ENCODE measurements around the gene ATP6V1E1. TPM values are rescaled to one million over a fixed set of nuclear protein-coding genes. Genes with fewer than 3 reads are reported as not detected.
A peak's percentile ranks its signal among the peaks of the same experiment; 100 is the strongest.

ATP6V1E1 gene
- total RNA-seq, 2 donors from 2014 or later, result 129 to 144 TPM

GRCh38 chr22:17548756-17549035, 79.9 kb downstream of the ATP6V1E1 start:
- peaks cover 83% of the 10 kb centered on the region for H3K36me3 ChIP-seq (ENCODE audit: control insufficient read depth, insufficient read depth, low read length)
- Mint-ChIP-seq H3K27ac (no peak overlapping the region), H3K4me3 (no peak overlapping the region), H3K27me3 (ENCODE audit: insufficient read depth) (no peaks in the 10 kb centered on the region), H3K36me3 (ENCODE audit: low read depth) (peaks cover 81% of the 10 kb centered on the region), H3K4me1 (no peaks in the 10 kb centered on the region), H3K9me3 (no peaks in the 10 kb centered on the region)
- H3K27ac ChIP-seq (ENCODE audit: low read depth, low read length), result no peak overlapping the region
- no peak overlapping the region for H3K9ac ChIP-seq (ENCODE audit: extremely low read depth, low read length, poor library complexity, severe bottlenecking)
- WGBS, 2 experiments (ENCODE audit: insufficient coverage in 1 of 2, insufficient read length in 1 of 2), result 93 to 95% methylated on average over 4 to 5 of the region's 5 CpGs
- no peak overlapping the region for H3K4me3 ChIP-seq (ENCODE audit: low read length)
- no peaks in the 10 kb centered on the region for H3K9me3 ChIP-seq (ENCODE audit: control insufficient read depth, low read length)
- no peak for TF ChIP-seq CTCF (conservative IDR thresholded peaks at IDR 0.05)
- H3K4me1 ChIP-seq (ENCODE audit: control insufficient read depth, insufficient read depth, low read length), result no peaks in the 10 kb centered on the region
- no peaks in the 10 kb centered on the region for H3K27me3 ChIP-seq (ENCODE audit: control insufficient read depth, insufficient read depth, low read length, poor library complexity, severe bottlenecking)
- no peak for DNase-seq

GRCh38 chr22:17548010-17548755, 80.4 kb downstream of the ATP6V1E1 start:
- 96 to 99% methylated on average over 11 to 22 of the region's 23 CpGs for WGBS, 2 experiments (ENCODE audit: insufficient coverage in 1 of 2, insufficient read length in 1 of 2)

GRCh38 chr22:17542452-17542851, 86.1 kb downstream of the ATP6V1E1 start:
- no peak for TF ChIP-seq CTCF (conservative IDR thresholded peaks at IDR 0.05)
- Mint-ChIP-seq H3K9me3 (no peaks in the 10 kb centered on the region), H3K36me3 (ENCODE audit: low read depth) (peaks cover 72% of the 10 kb centered on the region), H3K27ac (no peak overlapping the region), H3K4me3 (no peak overlapping the region), H3K27me3 (ENCODE audit: insufficient read depth) (no peaks in the 10 kb centered on the region), H3K4me1 (no peaks in the 10 kb centered on the region)
- WGBS, 2 experiments (ENCODE audit: insufficient coverage in 1 of 2, insufficient read length in 1 of 2), result 90 to 96% methylated on average over 7 to 14 of the region's 14 CpGs
- no peak overlapping the region for H3K27ac ChIP-seq (ENCODE audit: low read depth, low read length)
- no peak overlapping the region for H3K4me3 ChIP-seq (ENCODE audit: low read length)
- no peaks in the 10 kb centered on the region for H3K27me3 ChIP-seq (ENCODE audit: control insufficient read depth, insufficient read depth, low read length, poor library complexity, severe bottlenecking)
- H3K4me1 ChIP-seq (ENCODE audit: control insufficient read depth, insufficient read depth, low read length), result no peaks in the 10 kb centered on the region
- DNase-seq, result no peak
- no peaks in the 10 kb centered on the region for H3K9me3 ChIP-seq (ENCODE audit: control insufficient read depth, low read length)
- H3K9ac ChIP-seq (ENCODE audit: extremely low read depth, low read length, poor library complexity, severe bottlenecking), result no peak overlapping the region
- H3K36me3 ChIP-seq (ENCODE audit: control insufficient read depth, insufficient read depth, low read length), result peaks cover 79% of the 10 kb centered on the region

More at GRCh38 chr22:17548010-17548755, 80.4 kb downstream of the ATP6V1E1 start:
- Histone ChIP-seq H3K27me3 (ENCODE audit: control insufficient read depth, insufficient read depth, low read length, poor library complexity, severe bottlenecking) (no peaks in the 10 kb centered on the region), H3K36me3 (ENCODE audit: control insufficient read depth, insufficient read depth, low read length) (peaks cover 83% of the 10 kb centered on the region), H3K4me3 (ENCODE audit: low read length) (no peak overlapping the region), H3K4me1 (ENCODE audit: control insufficient read depth, insufficient read depth, low read length) (no peaks in the 10 kb centered on the region), H3K9ac (ENCODE audit: extremely low read depth, low read length, poor library complexity, severe bottlenecking) (no peak overlapping the region), H3K9me3 (ENCODE audit: control insufficient read depth, low read length) (no peaks in the 10 kb centered on the region), H3K27ac (ENCODE audit: low read depth, low read length) (peak overlapping the region; percentile 24)
- no peak for TF ChIP-seq CTCF (conservative IDR thresholded peaks at IDR 0.05)
- H3K36me3 Mint-ChIP-seq (ENCODE audit: low read depth), result peaks cover 81% of the 10 kb centered on the region
- no peak overlapping the region for H3K4me3 Mint-ChIP-seq
- DNase-seq, result no peak
- H3K27ac Mint-ChIP-seq, result peak overlapping the region; percentile 44
- no peaks in the 10 kb centered on the region for H3K9me3 Mint-ChIP-seq
- H3K27me3 Mint-ChIP-seq (ENCODE audit: insufficient read depth), result no peaks in the 10 kb centered on the region
- no peaks in the 10 kb centered on the region for H3K4me1 Mint-ChIP-seq

Other genes starting within 250 kb of the ATP6V1E1 start
- 10 to 100 TPM in 1 of 2 donors, 1 to 10 TPM in 1; 6.9 to 14.3 TPM for gene SLC25A18, start 65.3 kb downstream of the ATP6V1E1 start, total RNA-seq
- 10 to 100 TPM; 37.5 to 44.2 TPM for gene BCL2L13, start 10.0 kb upstream of the ATP6V1E1 start, total RNA-seq
- gene BID, start 145.7 kb upstream of the ATP6V1E1 start, total RNA-seq, result 10 to 100 TPM; 20.1 to 24.4 TPM

Measured in endodermal cell (in vitro differentiated cells).